ENCODE measurements around the gene KRTAP10-6. TPM values are rescaled to one million over a fixed set of nuclear protein-coding genes. Genes with fewer than 3 reads are reported as not detected.

Gene KRTAP10-6
- total RNA-seq, 1 experiment from 2014 or later, result not detected

GRCh38 chr21:44617071-44617501 is 24.8 kb upstream of the KRTAP10-6 start (continued):
- no peak for TF ChIP-seq SRF (IDR thresholded peaks at IDR 0.05; ENCODE audit: low read depth)
- TF ChIP-seq MAX (IDR thresholded peaks at IDR 0.05), result no peak
- no peak for TF ChIP-seq POLR2A (IDR thresholded peaks at IDR 0.05; ENCODE audit: borderline replicate concordance, extremely low read depth, insufficient read depth, insufficient read length)
- TF ChIP-seq EZH2phosphoT487 (IDR thresholded peaks at IDR 0.05; ENCODE audit: borderline replicate concordance), result no peak

GRCh38 chr21:44616591-44616926 is 24.3 kb upstream of the KRTAP10-6 start:
- POLR2A ChIA-PET, result no interaction called here
- RAD21 ChIA-PET (ENCODE audit: low non-redundant PET in 1 of 2, low total read pairs in 2 of 2, uncharacterized antibody in 2 of 2, unreplicated experiment in 2 of 2), result no interaction called here
- H3K4me1 ChIP-seq (ENCODE audit: control insufficient read depth in 1 of 2, insufficient read depth in 2 of 2, low read length in 2 of 2), result no peaks in the 10 kb centered on the region
- H3K27ac ChIP-seq (ENCODE audit: low read depth, low read length), result no peak overlapping the region
- H3K27me3 ChIP-seq (ENCODE audit: insufficient read depth, low read length), result no peaks in the 10 kb centered on the region
- H2AFZ ChIP-seq (ENCODE audit: low read depth, low read length, poor library complexity, severe bottlenecking), result no peak overlapping the region
- DNase-seq (ENCODE audit: low read depth, low spot score) (no peak), ATAC-seq (no peak)
- no peaks in the 10 kb centered on the region for H4K20me1 ChIP-seq (ENCODE audit: insufficient read depth)
- no peaks in the 10 kb centered on the region for H3K79me2 ChIP-seq (ENCODE audit: insufficient read depth, low read length)
- no TSS peak for BruUV-seq (replicated peaks)
- H3K9me2 ChIP-seq (ENCODE audit: insufficient read depth), result no peaks in the 10 kb centered on the region
- no peaks in the 10 kb centered on the region for H3K36me3 ChIP-seq (ENCODE audit: control insufficient read depth in 1 of 2, insufficient read depth in 2 of 2, low read length in 2 of 2)
- no peak overlapping the region for H3K4me2 ChIP-seq (ENCODE audit: low read length)
- H3K9ac ChIP-seq (ENCODE audit: low read length), result no peak overlapping the region
- intact Hi-C loops (cut with micrococcal nuclease), result no loop called here
- TF ChIP-seq CTCF (IDR thresholded peaks at IDR 0.05 in 2 of 3, conservative IDR thresholded peaks at IDR 0.05 in 1 of 3; ENCODE audit: borderline replicate concordance in 1 of 3, insufficient read depth in 1 of 3, low read depth in 2 of 3, low read length in 2 of 3), result no peak
- no peak for TF ChIP-seq SRF (IDR thresholded peaks at IDR 0.05; ENCODE audit: low read depth)
- no peak for TF ChIP-seq REST (IDR thresholded peaks at IDR 0.05; ENCODE audit: low read depth)
- TF ChIP-seq JUND (IDR thresholded peaks at IDR 0.05), result no peak
- no peak for TF ChIP-seq MAX (IDR thresholded peaks at IDR 0.05)
- no peak for TF ChIP-seq SP1 (IDR thresholded peaks at IDR 0.05; ENCODE audit: low read depth)
- TF ChIP-seq POLR2A (IDR thresholded peaks at IDR 0.05; ENCODE audit: borderline replicate concordance, extremely low read depth, insufficient read depth, insufficient read length), result no peak
- TF ChIP-seq POLR2AphosphoS5 (IDR thresholded peaks at IDR 0.05; ENCODE audit: low read depth, low read length), result no peak
- TF ChIP-seq EZH2phosphoT487 (IDR thresholded peaks at IDR 0.05; ENCODE audit: borderline replicate concordance), result no peak
- TF ChIP-seq CEBPB (IDR thresholded peaks at IDR 0.05; ENCODE audit: low read depth), result no peak
- TF ChIP-seq TCF7L2 (IDR thresholded peaks at IDR 0.05; ENCODE audit: borderline replicate concordance, extremely low read depth, insufficient read depth, insufficient read length), result no peak
- TF ChIP-seq ZFX (IDR thresholded peaks at IDR 0.05), result no peak
- no peak for TF ChIP-seq FOSL1 (IDR thresholded peaks at IDR 0.05; ENCODE audit: low read depth)
- no peak for TF ChIP-seq EZH2 (IDR thresholded peaks at IDR 0.05)
- TF ChIP-seq ELF1 (IDR thresholded peaks at IDR 0.05; ENCODE audit: borderline replicate concordance, low read depth), result no peak
- no peak for TF ChIP-seq ZNF274 (IDR thresholded peaks at IDR 0.05; ENCODE audit: low read depth, low read length)
- TF ChIP-seq RAD21 (IDR thresholded peaks at IDR 0.05; ENCODE audit: low read depth), result no peak
- no peak for TF ChIP-seq CBX3 (IDR thresholded peaks at IDR 0.05; ENCODE audit: low read depth)
- H3K4me3 ChIP-seq (replicated peaks in 1 of 2; ENCODE audit: low read depth in 1 of 2, low read length in 2 of 2), result no peak overlapping the region
- H3K9me3 ChIP-seq (ENCODE audit: control insufficient read depth in 1 of 2, insufficient read depth in 1 of 2, low read depth in 1 of 2, low read length in 2 of 2), result peaks cover 9 to 10% of the 10 kb centered on the region in 2 experiments
- CTCF ChIA-PET, result no interaction called here

Measured in HCT116 (cell line).